Umbilical cord (tissue), 2 donors: ENCODE results near the gene DIPK2B. TPM values are rescaled to one million over a fixed set of nuclear protein-coding genes. Genes with fewer than 3 reads are reported as not detected.
A peak's percentile ranks its signal among the peaks of the same experiment; 100 is the strongest.

Experiments used
- DNase-seq: peaks from one replicate; pipeline ENCODE4 v3.0.0-alpha.2; 2015; ENCODE audit warnings: low spot score
- total RNA-seq: library from RNA; depleted of rRNA; stranded (reverse); fragments of >200 nt; gene quantifications from one replicate; pipeline ENCODE4 v1.2.3, GENCODE V29; 2014; ENCODE audit warnings: low replicate concordance; ENCODE audit not compliant: insufficient read depth

The DIPK2B gene
- total RNA-seq, result 0.24 TPM

DNA sequence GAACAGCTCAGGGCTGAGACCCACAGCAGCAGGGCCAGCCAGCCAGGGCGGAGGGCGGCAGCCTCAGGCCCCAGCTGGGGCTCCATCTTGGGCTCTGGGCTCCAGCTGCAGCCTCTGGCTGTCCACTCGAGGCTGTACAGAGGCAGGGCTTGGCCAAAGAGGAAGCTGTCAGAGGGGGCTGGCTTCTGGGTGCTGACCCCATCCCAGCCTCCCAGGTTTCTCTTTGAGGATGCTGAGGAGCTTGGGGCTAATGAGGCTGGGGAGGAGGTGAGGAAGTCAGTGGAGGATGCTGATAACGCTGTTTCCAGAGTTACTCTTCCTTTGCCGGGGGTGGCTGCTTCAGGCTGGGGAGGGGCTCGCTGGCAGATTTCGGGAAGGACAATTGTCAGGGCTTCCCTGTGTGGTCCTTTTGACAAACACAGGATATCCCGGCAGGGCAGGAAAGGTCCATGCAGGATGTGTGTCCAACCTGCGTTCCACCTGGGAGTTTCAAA lies at the start of gene DIPK2B:
TSS of gene DIPK2B (minus strand) at position 136 of the 494 bp plus-strand sequence. CDS start at position 86, 50 bp downstream.
- no peak for DNase-seq

GRCh38 chrX:45240301-45240700 lies 39.6 kb upstream of the DIPK2B start:
- DNase-seq, result no peak

DNA sequence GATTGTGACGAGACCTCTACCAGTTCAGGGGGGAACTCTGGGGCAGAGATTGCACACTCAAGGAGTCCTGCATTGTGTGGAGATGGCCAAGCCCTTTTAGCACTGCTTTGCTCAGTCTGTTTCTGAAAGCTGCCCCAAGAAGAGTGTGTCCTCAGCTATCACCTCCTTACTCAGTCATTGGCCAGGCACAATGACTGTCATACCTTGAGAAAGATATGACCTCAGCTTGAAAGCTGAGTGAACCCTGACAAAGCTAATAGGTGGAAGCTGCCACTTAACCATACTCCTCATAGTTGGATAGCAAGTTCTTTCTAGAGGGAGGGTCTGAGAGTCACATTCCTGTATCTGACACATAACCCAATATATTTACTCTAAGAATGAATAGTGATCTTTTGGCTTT lies 37.8 kb upstream of the DIPK2B start:
- no peak for DNase-seq

- no peak for DNase-seq
Observed at GRCh38 chrX:45233531-45233930, 32.9 kb upstream of the DIPK2B start.

GRCh38 chrX:45232139-45232538 lies 31.5 kb upstream of the DIPK2B start:
- DNase-seq, result no peak

GRCh38 chrX:45230410-45230809 lies 29.7 kb upstream of the DIPK2B start:
- peak; percentile 1 for DNase-seq

- no peak for DNase-seq
Observed at GRCh38 chrX:45229348-45229747, 28.7 kb upstream of the DIPK2B start.

- DNase-seq, result no peak
Observed at GRCh38 chrX:45228126-45228525, 27.4 kb upstream of the DIPK2B start.

DNA sequence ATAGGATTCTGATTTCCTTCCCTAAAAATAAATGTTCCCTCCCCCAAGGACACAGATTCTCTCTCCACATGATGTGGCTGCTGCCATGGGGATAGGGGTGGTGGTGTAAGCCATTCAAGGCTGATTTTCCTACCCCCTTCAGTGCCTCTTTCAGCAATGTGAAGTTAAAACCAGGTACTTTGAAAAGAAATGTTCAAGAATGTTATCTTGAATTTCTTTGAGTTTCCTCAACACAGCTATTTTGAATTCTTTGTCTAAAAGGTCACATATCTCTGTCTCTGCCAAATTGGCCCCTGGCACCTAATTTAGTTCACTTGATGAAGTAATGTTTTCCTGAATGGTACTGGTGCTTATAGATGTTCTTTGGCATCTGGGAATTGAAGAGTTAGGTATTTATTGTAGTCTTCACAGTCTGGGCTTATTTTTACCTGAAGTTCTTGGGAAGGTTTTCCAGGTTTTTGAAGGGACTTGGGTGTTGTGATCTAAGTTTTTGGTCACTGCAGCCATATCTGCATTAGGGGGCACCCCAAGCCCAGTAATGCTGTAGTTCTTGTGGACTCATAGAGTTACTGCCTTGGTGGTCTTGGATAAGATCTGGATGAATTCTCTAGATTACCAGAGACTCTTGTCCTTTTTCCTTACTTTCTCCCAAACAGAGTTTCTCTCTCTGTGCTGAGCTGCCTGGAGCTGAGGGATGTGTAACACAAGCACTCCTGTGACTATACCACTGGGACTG lies 7.6 kb upstream of the DIPK2B start:
- DNase-seq, result no peak

- no peak for DNase-seq
Observed at GRCh38 chrX:45202171-45202570, 1.5 kb upstream of the DIPK2B start.

- no peak for DNase-seq
Observed at GRCh38 chrX:45198706-45199105, 2.0 kb downstream of the DIPK2B start.

DNA sequence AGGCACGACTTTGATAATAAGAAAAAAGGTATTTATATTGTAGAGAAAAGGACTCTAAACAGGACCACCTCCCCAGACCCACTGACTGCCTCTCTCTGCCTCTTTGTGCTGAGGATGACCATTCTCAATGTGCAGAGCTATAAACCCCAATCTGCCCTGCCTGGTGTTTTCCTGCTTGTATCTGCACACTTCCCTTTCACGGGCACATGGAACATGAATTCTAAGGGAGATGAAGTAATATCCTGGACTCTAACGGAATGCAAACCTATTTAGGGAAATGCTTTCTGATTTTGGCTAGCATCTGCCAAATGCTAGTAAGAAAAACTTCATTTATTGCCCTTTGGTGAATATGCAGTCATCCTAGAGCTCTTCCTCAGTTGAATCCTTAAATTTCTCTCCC lies 2.4 kb downstream of the DIPK2B start:
- DNase-seq, result no peak

DNA sequence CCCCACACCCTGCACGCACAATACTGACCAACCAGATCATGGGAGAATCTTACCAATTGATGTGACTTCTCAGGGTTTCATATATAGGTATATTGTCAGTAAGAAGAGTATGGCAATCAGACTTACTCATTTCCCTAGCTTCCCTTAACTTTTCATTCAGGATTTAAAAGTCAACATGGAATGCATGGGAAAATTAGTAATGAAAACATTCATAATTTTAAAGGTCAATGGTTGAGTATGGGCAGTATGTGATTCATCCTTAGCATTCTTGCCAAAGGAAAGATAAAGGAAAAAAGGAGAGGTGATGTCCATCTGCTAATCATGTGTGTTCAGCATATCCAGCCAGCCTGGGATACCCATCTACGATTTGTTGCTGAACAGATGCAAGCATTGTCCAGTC lies 4.0 kb downstream of the DIPK2B start:
- DNase-seq, result no peak

DNA sequence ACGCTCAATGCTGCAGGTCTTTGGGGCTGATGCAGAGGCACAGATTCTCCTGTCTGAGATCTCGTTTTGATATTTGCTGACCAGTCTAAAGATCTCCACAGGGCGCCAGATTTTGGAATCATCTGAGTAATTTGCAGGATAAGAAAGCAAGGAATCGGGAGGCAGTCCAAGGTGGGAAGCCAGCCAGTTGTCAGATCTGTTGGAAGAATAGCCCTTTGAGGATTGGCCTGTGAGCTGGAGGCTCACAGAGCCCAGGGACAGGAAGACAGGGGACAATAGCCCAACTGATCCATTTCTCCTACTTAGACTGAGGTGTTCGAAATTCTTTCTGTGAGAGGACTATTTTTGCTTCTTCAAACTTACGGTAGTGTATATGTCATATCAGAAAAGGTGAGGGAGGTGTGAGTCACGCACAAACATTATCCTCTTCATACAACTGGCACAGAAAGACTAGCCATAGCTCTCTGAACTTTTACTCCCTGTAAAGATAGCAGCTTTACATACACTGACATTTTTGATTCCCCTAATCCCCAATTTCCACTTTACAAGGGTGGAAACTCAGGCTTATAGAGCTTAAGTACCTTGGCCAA lies 8.8 kb downstream of the DIPK2B start:
- DNase-seq, result no peak

GRCh38 chrX:45191383-45191782 lies 9.3 kb downstream of the DIPK2B start:
- DNase-seq, result no peak

DNA sequence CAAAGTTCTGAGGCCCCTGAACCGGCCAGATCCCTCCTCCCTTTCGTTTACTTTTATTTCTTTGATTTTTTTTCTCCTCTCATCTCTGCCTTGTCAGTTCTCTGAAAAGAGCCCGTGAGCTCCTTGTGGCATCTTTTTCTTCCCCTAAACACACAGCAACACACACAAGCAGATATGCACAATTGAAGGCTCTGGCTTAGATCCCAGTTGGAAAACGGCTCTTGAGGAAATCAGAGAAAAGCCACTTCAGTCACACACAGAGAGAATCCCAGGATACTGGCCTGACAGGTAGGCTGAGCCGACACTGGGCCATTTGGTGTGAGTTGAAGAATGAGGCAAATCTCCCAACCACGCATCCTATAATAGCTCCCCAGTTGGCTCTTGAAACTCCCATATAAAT lies 12.9 kb downstream of the DIPK2B start:
- DNase-seq, result no peak

GRCh38 chrX:45186643-45187026 lies 14.0 kb downstream of the DIPK2B start:
- no peak for DNase-seq

DNA sequence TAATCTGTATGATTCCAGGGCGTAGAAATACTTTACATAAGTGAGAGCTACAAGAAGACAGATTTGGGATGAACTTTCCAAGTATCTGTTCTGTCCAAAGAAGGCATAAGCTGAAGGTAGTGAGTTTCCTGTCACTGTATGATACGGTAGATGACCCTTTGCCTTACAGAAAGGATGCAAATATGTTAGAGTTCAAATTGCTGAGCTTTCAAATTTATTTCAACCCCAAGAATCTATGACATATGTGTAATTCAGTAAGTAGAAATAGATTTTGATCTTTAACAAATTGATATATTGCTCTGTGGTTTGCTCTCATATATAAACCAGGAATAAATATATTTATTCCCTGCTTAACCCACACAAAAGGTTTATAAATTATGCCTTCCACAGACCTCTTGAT lies 16.5 kb downstream of the DIPK2B start:
- no peak for DNase-seq

DNA sequence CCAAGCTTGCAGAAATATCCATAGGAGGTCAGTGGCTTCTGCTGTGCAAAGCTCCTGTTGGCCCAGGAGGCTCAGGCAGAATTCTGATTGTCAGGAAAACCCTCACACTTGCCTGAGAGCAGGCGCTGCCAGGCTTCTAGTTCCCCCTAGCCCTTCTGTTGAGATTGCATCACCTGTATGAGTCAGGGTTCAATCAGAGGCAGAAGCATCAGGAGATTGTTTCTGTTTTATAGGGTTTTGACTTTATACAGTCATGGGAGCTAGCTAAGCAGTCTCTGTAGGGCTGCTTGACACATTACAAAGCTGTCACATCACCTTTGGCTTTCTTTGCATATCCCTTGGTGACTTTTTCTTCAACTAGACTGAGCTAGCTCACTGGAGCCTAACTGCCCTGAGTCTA lies 27.8 kb downstream of the DIPK2B start:
- DNase-seq, result no peak

DNA sequence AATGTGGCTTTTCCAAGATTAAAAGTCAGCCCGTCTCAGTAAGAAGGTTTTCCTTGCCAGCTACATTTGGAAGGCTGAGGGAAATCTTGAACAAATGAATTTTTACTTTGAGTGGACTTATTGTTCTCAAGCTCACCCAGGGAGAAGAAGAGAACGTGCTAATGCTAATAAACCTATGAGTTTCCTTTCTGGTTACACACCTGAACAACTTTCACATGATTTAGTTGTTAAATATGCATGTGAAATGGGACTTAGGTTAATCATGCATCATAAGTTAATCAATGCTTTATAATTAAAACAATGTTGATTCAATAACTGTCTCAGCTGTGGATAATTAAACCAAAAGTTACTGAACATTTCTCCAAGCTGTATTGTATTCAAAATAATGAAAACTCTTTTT lies 33.9 kb downstream of the DIPK2B start:
- no peak for DNase-seq

- no peak for DNase-seq
Observed at GRCh38 chrX:45165726-45166125, 35.0 kb downstream of the DIPK2B start.

DNA sequence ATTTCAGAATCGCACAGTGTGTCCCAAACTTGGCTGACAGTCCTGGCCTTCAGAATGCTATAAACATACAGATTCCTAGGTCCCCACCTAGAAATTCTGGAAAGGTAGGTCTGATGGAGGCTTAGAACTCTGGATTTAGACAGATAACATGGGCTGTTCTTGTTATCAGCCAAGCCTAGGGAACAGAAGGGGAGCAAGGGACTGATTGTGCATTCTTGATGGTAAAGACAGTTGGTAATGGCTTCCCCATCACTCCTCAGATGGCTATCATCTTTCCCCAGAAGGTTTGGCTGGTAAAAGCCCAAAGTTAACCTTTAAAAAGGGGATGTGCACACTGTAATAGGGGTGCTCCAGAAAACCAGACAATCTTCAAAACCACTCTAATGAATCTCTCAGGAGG lies 35.7 kb downstream of the DIPK2B start:
- DNase-seq, result no peak

DNA sequence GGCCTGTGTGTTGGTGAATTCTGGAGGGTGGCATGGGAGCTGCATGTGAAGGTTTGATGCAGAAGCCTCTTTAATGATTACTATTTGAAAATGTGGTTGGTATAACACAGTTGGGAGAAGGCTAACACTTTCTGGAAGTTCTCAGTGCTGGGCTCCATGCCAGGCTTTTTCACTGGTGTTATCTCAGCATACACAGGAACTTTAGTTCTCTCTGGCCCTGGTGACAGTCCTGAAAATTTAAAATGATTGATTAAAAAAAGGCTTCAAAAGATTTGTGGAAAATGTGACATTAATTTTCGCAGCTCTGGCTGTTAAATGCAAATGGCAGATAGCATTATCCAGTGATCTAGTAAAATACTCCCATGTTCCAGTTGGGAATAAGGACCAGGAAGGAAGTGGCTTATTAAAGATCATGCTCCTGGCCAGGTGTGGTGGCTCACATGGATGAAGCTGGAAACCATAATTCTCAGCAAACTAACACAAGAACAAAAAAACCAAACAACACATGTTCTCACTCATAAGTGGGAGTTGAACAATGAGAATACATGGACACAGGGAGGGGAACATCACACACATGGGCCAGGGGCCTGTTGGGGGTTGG lies 36.6 kb downstream of the DIPK2B start:
- DNase-seq, result peak; percentile 38
